HG03064 (cell line): ENCODE measurements around the gene RFXAP.

Experiments
- ATAC-seq: cut with Tn5 transposase; IDR thresholded peaks from one replicate; pipeline ENCODE4 v1.9.1; 2021; ENCODE audit warnings: low read depth; ENCODE audit not compliant: unreplicated experiment

The RFXAP gene

GRCh38 chr13:36862722-36863121, 43.7 kb downstream of the RFXAP start:
- ATAC-seq: no peak

GRCh38 chr13:36865265-36865664, 46.2 kb downstream of the RFXAP start:
- ATAC-seq: no peak

- ATAC-seq: no peak
Measured at GRCh38 chr13:36866232-36866631, 47.2 kb downstream of the RFXAP start.

- ATAC-seq: no peak
Measured at GRCh38 chr13:36870050-36870692, 51.1 kb downstream of the RFXAP start.

- no peak for ATAC-seq
Measured at GRCh38 chr13:36872621-36873020, 53.6 kb downstream of the RFXAP start.

- no peak for ATAC-seq
Measured at GRCh38 chr13:36875431-36875830, 56.4 kb downstream of the RFXAP start.

GRCh38 chr13:36875961-36876360, 56.9 kb downstream of the RFXAP start:
- ATAC-seq: no peak
